Measurements from ENCODE around the gene TCF3. TPM values are rescaled to one million over a fixed set of nuclear protein-coding genes. Genes with fewer than 3 reads are reported as not detected.
"Not testable (repeated sequence)": the region's sequence is repeated elsewhere in the genome, so short reads cannot be mapped to it uniquely, and the experiment has no call there.

The TCF3 gene
- total RNA-seq, 4 donors from 2014 or later: 61.0 to 105 (median 69.0) TPM

DNA sequence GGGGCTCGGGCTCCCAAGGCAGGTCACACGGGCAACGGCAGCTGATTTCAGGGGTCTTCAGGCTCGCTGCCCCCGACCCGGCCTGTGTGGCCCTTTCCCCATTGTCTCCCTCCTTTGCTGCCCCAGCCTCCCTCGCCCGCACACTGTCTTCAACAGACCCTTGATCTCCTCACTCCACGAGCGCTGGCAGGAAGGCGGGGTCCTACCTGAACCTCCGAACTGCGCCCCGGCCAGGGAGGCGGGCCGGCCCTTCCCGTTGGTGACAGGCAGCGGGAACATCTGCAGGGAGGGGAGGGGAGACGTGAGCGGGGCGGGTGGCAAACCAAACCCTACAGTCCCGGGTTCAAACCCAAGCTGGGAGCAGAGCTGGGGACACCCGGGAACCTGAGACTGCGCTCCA is 6.3 kb downstream of the TCF3 start:
- 90 to 95% methylated on average over 17 to 23 of the region's 24 CpGs for WGBS, 2 donors
- DNase-seq (ENCODE audit: low spot score in 2 of 2): no peak
- no peak for TF ChIP-seq POLR2A (IDR thresholded peaks at IDR 0.05)
- TF ChIP-seq, protein P1, sequence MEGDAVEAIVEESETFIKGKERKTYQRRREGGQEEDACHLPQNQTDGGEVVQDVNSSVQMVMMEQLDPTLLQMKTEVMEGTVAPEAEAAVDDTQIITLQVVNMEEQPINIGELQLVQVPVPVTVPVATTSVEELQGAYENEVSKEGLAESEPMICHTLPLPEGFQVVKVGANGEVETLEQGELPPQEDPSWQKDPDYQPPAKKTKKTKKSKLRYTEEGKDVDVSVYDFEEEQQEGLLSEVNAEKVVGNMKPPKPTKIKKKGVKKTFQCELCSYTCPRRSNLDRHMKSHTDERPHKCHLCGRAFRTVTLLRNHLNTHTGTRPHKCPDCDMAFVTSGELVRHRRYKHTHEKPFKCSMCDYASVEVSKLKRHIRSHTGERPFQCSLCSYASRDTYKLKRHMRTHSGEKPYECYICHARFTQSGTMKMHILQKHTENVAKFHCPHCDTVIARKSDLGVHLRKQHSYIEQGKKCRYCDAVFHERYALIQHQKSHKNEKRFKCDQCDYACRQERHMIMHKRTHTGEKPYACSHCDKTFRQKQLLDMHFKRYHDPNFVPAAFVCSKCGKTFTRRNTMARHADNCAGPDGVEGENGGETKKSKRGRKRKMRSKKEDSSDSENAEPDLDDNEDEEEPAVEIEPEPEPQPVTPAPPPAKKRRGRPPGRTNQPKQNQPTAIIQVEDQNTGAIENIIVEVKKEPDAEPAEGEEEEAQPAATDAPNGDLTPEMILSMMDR (IDR thresholded peaks at IDR 0.05): no peak
- H3K4me3 ChIP-seq (ENCODE audit: low read depth, poor library complexity, severe bottlenecking): no peak overlapping the region
- intact Hi-C loops (cut with DNase I; ENCODE audit: low total_unique reads): no loop called here

DNA sequence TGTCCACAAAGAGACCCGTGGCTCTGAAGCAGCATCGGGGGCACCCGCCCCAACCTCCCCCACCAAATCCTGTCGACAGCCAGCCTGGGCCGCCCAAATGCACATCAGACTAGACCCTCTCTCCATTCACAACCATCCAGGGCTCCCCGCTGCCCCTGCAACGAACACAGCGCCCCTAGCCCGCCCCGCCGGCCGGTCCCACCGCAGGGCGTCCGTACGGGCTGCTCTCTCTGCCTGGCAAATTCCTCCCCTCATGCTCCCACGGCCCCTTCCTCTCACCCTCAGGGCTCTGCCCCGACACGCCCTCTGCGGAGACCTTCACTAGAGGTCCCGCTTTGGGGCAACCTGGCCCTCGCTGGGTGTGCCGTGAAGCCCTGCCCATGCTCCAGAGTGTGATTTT is 7.1 kb downstream of the TCF3 start:
- WGBS, 2 donors: 92 to 93% methylated on average over 21 to 23 of the region's 23 CpGs
- intact Hi-C loops (cut with DNase I; ENCODE audit: low total_unique reads): no loop called here
- DNase-seq (ENCODE audit: low spot score in 2 of 2): no peak
- no peak overlapping the region for H3K4me3 ChIP-seq (ENCODE audit: low read depth, poor library complexity, severe bottlenecking)
- TF ChIP-seq, protein P1 (IDR thresholded peaks at IDR 0.05): no peak
- no peak for TF ChIP-seq POLR2A (IDR thresholded peaks at IDR 0.05)

DNA sequence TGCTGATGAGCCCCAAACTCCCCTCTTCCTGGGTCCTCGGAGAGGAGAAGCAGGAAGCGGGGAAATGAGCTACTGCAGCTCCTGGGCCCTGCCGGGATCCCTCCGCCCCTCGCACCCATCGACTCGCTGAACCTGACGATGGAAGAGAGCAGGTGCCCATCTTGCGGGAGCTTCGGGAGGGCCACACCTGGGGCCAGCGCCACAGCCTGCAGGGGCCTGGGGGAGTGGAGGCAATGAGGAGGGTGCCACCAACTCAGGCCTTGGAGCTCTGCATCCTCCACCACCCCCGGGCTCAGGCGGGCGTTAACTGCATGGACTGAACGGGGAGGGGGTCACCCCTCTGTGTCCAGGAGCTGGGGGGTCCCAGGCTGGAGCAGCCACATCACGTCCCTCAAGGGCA is 8.3 kb downstream of the TCF3 start:
- H3K4me3 ChIP-seq (ENCODE audit: low read depth, poor library complexity, severe bottlenecking): no peak overlapping the region
- TF ChIP-seq, protein P1 (IDR thresholded peaks at IDR 0.05): no peak
- TF ChIP-seq POLR2A (IDR thresholded peaks at IDR 0.05): no peak
- WGBS, 2 donors: 90 to 93% methylated on average over 12 to 16 of the region's 16 CpGs
- intact Hi-C loops (cut with DNase I; ENCODE audit: low total_unique reads): no loop called here
- DNase-seq (ENCODE audit: low spot score in 2 of 2): no peak

DNA sequence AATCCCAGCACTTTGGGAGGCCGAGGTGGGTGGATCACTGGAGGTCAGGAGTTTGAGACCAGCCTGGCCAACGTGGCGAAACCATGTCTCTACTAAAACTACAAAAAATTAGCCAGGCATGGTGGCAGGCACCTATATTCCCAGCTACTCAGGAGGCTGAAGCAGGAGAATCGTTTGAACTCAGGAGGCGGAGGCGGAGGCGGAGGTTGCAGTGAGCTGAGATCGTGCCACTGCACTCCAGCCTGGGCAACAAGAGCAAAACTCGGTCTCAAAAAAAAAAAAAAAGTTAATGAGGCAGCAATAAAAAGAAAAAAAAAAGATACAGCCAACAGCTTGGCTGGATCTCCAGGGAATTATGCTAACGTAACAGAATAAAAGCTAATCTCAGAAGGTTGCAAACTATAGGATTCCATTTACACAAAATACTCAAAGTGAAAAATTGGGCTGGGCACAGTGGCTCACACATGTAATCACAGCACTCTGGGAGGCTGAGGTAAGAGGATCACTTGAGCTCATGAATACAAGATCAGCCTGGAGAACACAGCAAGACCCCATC is 11.4 kb downstream of the TCF3 start:
- DNase-seq (ENCODE audit: low spot score in 2 of 2); H3K4me3 ChIP-seq (ENCODE audit: low read depth, poor library complexity, severe bottlenecking); intact Hi-C loops (cut with DNase I; ENCODE audit: low total_unique reads): not testable (repeated sequence)
- 82 to 89% methylated on average over 10 of the region's 10 CpGs for WGBS, 2 donors

DNA sequence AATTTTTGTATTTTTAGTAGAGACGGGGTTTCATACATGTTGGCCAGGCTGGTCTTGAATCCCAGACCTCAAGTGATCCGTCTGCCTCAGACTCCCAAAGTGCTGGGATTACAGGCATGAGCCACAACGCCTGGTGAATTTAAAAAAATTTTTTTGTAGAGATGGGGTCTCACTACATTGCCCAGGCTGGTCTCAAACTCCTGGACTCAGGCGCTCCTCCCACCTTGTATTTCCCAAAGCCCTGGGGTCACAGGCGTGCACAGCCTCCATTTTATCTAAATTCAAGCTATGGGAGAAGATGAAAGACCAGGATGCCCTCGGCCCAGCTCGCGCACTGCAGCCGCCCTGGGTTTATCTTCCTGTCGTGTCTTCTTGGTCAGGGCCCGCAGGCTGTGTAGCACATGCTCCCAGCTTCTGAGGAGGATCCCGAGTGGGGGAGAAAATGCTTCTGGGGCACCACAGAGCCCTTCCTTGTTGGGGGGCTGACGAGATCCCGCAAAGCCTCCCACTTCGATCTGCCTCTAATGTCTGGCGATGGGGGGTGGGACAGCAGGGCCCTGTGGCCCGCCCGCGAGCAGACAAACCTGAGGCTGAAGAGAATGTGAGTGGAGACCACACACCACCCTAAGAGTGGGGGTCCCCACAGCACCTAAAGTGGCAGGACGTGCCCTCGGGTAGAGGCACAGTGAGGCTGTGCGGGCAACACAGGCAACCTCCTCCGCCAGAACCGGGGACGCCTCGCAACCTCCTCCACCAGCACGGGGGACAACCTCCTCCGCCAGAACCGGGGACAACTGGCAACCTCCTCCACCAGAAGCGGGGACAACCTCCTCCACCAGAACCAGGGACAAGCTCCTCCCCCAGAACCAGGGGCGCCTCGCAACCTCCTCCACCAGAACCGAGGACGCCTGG is 15.8 kb downstream of the TCF3 start:
- no peak overlapping the region for H3K4me3 ChIP-seq (ENCODE audit: low read depth, poor library complexity, severe bottlenecking)
- WGBS, 2 donors: 96 to 97% methylated on average over 32 to 34 of the region's 34 CpGs
- intact Hi-C loops (cut with DNase I; ENCODE audit: low total_unique reads): no loop called here
- no peak for DNase-seq (ENCODE audit: low spot score in 2 of 2)
- TF ChIP-seq POLR2A (IDR thresholded peaks at IDR 0.05): no peak
- TF ChIP-seq, protein P1 (IDR thresholded peaks at IDR 0.05): no peak

DNA sequence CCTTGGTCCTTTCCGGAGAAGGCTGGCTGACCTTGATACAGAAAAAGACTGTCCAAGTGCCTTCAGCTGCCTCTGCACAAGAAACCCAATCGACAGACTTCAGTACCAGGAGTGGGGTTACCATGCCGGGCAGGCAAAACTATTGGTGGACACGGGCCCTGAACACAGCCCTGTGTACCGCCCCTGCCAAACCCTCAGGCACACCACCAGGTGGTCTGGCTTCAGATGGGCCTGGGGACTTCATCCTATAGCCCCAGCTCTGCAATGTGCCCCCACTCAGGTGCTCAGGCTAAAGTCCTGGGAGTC is 17.5 kb downstream of the TCF3 start:
- 93 to 97% methylated on average over 5 of the region's 5 CpGs for WGBS, 2 donors

More for the DNA sequence above, 17.5 kb downstream of the TCF3 start:
- TF ChIP-seq, protein P1 (IDR thresholded peaks at IDR 0.05): no peak
- TF ChIP-seq POLR2A (IDR thresholded peaks at IDR 0.05): no peak
- intact Hi-C loops (cut with DNase I; ENCODE audit: low total_unique reads): no loop called here
- DNase-seq (ENCODE audit: low spot score in 2 of 2): no peak
- no peak overlapping the region for H3K4me3 ChIP-seq (ENCODE audit: low read depth, poor library complexity, severe bottlenecking)

Measured in lower leg skin (tissue), 4 donors.